ENCODE measurements around the gene CHCHD3.

Gene CHCHD3

DNA sequence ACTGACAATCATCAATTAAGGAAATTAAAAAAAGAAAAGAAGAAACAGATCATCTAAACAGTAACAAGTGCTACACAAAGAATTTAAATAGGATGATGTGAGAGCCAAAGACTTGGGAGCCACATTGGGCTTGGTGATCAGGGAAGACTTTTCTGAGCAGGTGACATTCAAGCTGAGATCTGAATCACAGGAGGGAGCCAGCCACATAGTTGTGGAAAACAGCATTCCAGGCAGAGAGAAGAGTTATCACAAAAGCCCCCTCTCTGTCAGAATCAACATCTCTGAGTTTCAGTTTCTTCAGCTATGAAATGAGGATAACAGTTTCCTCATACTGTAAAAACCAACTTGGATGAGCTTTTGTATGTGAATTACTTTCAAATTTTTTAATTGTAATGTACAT, 336.4 kb downstream of the CHCHD3 start:
- no peak for DNase-seq (ENCODE audit: low read depth in 2 of 2)

DNA sequence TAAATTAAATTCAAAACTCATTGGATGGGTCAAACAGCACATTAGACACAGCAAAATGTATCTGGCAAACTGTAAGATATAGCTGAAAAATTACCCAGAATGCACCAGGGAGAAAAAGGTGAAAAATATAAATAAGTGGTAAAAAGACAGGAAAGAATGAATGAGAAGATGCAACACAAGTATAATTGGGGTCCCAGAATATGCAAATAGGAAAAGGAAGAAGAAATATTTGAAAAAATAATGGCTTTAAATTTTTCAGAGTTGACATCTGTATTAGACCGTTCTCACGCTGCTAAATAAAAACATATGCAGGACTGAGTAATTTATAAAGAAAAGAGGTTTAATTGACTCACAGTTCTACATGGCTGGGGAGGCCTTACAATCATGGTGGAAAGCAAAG, 337.9 kb downstream of the CHCHD3 start:
- no peak for DNase-seq (ENCODE audit: low read depth in 2 of 2)

DNA sequence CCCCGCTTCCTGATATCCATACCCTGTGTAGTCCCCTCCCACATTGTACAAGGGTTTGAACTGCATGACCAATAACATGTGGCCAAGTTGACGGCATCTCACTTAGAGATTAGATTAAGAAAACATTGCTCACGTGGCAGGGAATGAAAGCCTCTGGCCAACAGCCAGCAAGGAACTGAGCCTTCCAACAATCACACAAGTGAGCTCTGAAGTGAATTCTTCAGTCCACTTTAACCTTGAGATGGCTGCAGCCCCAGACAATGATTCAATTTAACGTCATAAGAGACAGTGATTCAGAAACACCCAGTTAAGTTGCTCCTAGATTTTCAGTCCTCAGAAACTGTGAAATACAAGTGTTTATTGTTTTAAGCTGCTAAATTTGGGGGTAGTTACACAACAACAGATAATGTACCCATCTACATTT, 339.7 kb downstream of the CHCHD3 start:
- DNase-seq (ENCODE audit: low read depth in 2 of 2), result no peak

DNA sequence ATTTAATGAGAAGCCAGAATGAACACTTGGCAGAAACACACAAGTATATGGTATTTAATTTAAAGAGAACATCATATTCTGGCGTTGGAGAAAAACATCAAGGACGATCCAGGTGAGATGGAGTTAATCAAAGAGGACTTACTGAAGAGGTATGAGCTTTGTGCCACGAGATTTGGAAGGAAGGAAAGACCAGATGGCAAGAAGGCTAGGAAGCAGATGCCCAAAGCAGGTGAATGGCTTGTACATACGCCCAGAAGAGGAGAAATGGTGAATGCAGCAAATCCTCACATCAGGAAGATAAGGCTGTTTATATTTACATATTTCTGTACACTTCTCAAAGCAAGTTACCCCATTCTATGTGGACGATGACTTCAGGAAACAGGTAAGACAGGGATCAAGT, 341.7 kb downstream of the CHCHD3 start:
- DNase-seq (ENCODE audit: low read depth in 2 of 2), result no peak

DNA sequence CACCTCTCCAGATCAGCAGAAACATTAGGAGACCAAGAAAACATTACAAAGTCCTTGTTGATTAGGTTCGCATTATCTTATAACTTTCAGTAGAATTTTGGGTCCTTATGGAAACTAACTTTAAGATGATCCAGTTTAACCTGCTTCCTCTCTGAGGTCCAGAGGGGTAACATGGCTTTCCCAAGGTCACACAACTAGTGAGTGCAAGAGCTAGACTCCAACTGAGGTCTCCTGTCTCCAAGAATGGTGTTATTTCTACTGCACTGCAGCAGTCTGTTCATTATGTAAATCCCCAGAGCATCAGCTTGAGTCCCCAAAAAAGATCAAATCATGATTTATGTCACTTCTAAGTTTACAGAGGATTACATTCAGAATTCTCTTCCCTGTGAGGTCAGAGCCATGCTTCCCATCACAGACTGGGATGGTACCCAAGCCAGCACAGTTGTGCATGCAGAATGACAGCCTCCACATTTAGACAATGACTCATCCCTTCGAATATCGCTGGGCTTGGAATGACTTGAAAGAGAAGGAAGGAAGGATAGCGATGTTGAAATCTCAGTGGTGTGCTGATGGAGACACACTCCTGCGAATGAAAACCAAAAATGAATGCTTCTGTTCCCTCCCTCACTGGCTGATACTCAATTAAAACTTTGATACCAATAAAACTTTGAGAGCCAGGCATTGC, 342.5 kb downstream of the CHCHD3 start:
- DNase-seq (ENCODE audit: low read depth in 2 of 2), result no peak

DNA sequence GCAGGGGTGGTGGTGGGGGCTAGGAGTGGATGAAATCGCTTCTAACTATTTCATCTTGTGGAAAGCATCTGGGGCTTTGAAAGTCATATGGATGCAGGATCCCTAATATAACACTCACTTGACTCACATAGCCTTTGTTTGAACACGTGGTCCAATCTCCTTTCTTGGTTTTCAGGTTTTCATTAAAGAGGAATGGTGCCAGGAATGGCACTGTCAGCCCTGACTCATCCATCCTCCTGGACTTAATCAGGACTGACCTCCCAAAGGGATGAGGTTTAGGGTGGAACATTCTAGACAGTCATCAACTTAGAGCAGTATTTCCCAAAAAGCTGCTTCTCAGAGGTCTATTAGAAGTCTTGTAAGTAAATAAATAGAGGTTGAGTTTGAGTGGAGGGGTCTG, 343.6 kb downstream of the CHCHD3 start:
- no peak for DNase-seq (ENCODE audit: low read depth in 2 of 2)

DNA sequence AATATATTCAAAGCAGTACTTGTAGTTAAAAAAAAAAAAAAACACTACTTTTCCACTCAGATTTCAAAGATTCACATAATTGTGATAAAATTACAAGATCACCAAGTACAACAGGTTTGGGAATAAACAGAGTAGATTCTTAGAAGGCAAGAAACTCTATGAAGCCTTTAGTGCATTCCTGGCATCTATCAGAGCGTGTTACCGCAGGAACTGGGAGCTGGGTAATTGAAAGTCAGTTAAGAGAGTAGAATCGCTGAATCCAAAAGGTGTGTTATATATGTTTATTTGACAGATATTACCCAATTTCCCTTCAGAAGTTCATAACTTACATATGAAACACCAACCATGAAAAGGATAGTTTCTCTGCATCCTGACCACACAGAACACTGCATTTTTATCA, 346.4 kb downstream of the CHCHD3 start:
- DNase-seq (ENCODE audit: low read depth in 2 of 2), result no peak

All from stimulated activated CD4-positive, alpha-beta T cell treated with anti-CD3 and anti-CD28 coated beads, Interleukin-12 subunit alpha, Interleukin-12 subunit beta, amount 100 ng/mL, for 24 hours (primary cell).